Measurements from ENCODE around the gene KRT84. TPM values are rescaled to one million over a fixed set of nuclear protein-coding genes. Genes with fewer than 3 reads are reported as not detected.

Gene KRT84
- total RNA-seq, 1 experiment from 2014 or later, result not detected

DNA sequence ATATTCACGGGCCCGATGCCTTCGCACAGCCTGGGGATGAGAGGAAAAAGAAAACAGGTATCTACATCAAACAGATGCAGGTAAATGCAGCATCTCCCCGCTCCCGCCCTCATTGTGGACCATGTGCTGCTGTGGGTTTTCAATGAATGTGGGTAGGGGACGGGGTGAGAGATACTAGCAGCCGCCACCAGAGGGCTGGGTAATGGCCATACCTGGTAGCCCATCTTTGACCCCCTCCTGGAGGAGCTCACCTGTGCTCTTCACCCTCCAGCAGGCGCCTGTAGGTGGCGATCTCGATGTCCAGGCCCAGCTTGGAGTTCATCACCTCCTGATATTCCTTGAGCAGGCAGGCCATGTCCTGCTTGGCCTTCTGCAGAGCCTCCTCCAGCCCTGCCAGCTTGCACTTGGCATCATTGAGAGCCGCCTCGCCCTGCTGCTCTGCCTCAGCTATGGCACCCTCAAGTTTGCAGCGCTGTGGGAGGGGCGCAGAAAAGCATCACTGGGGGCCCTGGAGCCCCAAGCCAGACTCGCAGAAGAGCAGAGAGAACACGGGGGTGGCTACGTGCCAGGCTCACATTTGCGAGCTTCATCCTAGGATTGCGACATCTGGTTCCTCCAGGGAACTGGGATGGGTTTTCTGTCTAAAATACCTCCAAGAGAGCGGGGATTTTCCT lies 10.4 kb upstream of the KRT84 start:
- Histone ChIP-seq H3F3A (ENCODE audit: insufficient read depth, low read depth) (no peaks in the 10 kb centered on the region; the same call in 1 of the 2 replicates), H3K79me2 (ENCODE audit: low read depth) (no peaks in the 10 kb centered on the region), H4K20me1 (ENCODE audit: insufficient read depth) (no peaks in the 10 kb centered on the region), H3K9me2 (ENCODE audit: insufficient read depth) (no peaks in the 10 kb centered on the region), H3K9me3 (ENCODE audit: insufficient read depth, low read depth) (no peaks in the 10 kb centered on the region), H3K27ac (no peak overlapping the region), H3K27me3 (ENCODE audit: insufficient read depth, low read depth) (no peaks in the 10 kb centered on the region), H3K4me2 (no peak overlapping the region), H3K4me3 (no peak overlapping the region), H2AFZ (no peak overlapping the region), H3K4me1 (replicated peaks; ENCODE audit: insufficient read depth) (peaks cover 9% of the 10 kb centered on the region), H3K36me3 (ENCODE audit: low read depth) (no peaks in the 10 kb centered on the region)
- DNase-seq, result peak; percentile 72 to 76
- intact Hi-C loops (cut with micrococcal nuclease; ENCODE audit: unreplicated experiment), result loop anchor here (2.0 to 5.0 kb wide), 4 partner anchors 46 to 476 kb away; partner anchors contain the start of gene KRT5
- CTCF ChIA-PET, result interaction anchor here (0.7 to 1.4 kb wide), 14 partner anchors 21 to 484 kb away, joined by 3 to 7 read pairs (median 3); partner anchors contain the start of genes KRT5 and KRT75
- no peak for TF ChIP-seq EZH2 (IDR thresholded peaks at IDR 0.05; ENCODE audit: low read depth)
- TF ChIP-seq, protein P1, sequence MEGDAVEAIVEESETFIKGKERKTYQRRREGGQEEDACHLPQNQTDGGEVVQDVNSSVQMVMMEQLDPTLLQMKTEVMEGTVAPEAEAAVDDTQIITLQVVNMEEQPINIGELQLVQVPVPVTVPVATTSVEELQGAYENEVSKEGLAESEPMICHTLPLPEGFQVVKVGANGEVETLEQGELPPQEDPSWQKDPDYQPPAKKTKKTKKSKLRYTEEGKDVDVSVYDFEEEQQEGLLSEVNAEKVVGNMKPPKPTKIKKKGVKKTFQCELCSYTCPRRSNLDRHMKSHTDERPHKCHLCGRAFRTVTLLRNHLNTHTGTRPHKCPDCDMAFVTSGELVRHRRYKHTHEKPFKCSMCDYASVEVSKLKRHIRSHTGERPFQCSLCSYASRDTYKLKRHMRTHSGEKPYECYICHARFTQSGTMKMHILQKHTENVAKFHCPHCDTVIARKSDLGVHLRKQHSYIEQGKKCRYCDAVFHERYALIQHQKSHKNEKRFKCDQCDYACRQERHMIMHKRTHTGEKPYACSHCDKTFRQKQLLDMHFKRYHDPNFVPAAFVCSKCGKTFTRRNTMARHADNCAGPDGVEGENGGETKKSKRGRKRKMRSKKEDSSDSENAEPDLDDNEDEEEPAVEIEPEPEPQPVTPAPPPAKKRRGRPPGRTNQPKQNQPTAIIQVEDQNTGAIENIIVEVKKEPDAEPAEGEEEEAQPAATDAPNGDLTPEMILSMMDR (conservative IDR thresholded peaks at IDR 0.05), result peak; percentile 80
- POLR2A ChIA-PET (ENCODE audit: unreplicated experiment), result interaction anchor here (0.6 to 1.0 kb wide), 3 partner anchors 47 to 100 kb away, joined by 3 to 5 read pairs (median 4); partner anchors contain the start of gene KRT6A
- no TSS peak for BruUV-seq (replicated peaks)

DNA sequence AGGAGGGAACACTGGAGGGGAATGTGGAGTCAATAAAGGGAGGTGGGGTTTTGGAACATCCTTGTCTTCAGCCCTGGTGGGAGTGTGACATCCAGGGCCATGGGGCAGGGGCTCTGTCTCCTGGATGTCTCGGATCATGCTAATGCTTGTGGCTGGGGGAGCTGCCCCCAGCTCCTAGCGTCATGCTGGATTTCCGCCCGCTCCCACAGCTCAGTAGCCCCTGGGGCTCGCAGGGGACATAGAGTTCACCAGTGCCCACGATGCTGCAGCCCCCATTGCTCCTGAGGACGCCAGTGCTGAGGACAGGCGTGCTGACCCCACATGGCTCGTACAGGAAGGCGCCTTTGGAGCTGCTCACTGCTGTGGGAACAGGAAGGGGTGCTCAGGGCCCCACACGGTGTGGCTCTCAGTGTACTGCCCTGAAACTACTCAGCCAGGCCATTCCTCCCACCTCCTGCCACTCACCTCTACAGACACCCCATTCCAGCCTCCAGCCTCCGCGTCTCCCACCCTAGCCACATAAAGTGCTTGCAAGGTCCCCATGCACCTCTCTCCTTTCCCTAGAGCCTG lies 9.5 kb upstream of the KRT84 start:
- no peak overlapping the region for H2AFZ ChIP-seq
- no peaks in the 10 kb centered on the region for H3K27me3 ChIP-seq (ENCODE audit: insufficient read depth, low read depth)
- no peaks in the 10 kb centered on the region; the same call in 1 of the 2 replicates for H3F3A ChIP-seq (ENCODE audit: insufficient read depth, low read depth)
- no peaks in the 10 kb centered on the region for H3K9me3 ChIP-seq (ENCODE audit: insufficient read depth, low read depth)
- intact Hi-C loops (cut with micrococcal nuclease; ENCODE audit: unreplicated experiment), result loop anchor here (5.0 kb wide), 3 partner anchors 47 to 477 kb away; partner anchors contain the start of gene KRT5
- H3K4me2 ChIP-seq, result no peak overlapping the region
- POLR2A ChIA-PET (ENCODE audit: unreplicated experiment), result interaction anchor here (0.6 kb wide), 1 partner anchor 203 kb away, joined by 4 read pairs; no protein-coding TSS in a partner anchor
- no peaks in the 10 kb centered on the region for H3K36me3 ChIP-seq (ENCODE audit: low read depth)
- H3K4me3 ChIP-seq, result no peak overlapping the region
- CTCF ChIA-PET, result interaction anchor here (0.6 to 1.4 kb wide), 6 partner anchors 22 to 494 kb away, joined by 3 to 7 read pairs (median 4); partner anchors contain the start of gene KRT75
- H3K9me2 ChIP-seq (ENCODE audit: insufficient read depth), result no peaks in the 10 kb centered on the region
- TF ChIP-seq EZH2 (IDR thresholded peaks at IDR 0.05; ENCODE audit: low read depth), result no peak
- TF ChIP-seq, protein P1 (conservative IDR thresholded peaks at IDR 0.05), result no peak
- H3K79me2 ChIP-seq (ENCODE audit: low read depth), result no peaks in the 10 kb centered on the region
- no peak for DNase-seq
- no peaks in the 10 kb centered on the region for H4K20me1 ChIP-seq (ENCODE audit: insufficient read depth)
- BruUV-seq (replicated peaks), result no TSS peak
- peaks cover 9% of the 10 kb centered on the region for H3K4me1 ChIP-seq (replicated peaks; ENCODE audit: insufficient read depth)
- H3K27ac ChIP-seq, result no peak overlapping the region

DNA sequence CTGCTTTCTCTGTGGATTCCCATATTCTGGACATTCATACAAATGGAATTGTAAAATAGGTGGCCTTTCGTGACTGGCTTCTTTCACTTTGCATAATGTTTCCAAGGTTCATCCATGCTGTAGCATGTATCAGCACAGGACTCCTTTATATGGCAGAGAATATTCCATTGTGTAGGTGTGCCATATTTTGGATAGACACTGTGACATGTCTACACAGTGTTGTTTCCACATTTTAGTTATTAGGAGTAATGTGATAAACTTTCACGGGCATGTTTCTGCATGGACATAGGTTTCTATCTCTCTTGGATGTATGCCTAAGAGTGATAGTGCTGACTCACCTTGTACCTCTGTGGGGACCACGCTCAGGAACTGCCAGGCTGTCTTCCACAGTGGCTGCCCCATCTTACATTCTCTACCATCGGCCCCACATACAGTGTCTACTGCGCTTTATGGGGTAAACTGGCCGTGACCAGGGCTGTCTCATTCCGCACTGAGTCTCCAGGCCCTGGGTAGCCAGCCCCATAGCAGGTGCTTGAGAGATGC lies 7.1 kb upstream of the KRT84 start:
- Histone ChIP-seq H3F3A (ENCODE audit: insufficient read depth, low read depth) (no peaks in the 10 kb centered on the region; the same call in 1 of the 2 replicates), H3K9me3 (ENCODE audit: insufficient read depth, low read depth) (no peaks in the 10 kb centered on the region), H3K36me3 (ENCODE audit: low read depth) (no peaks in the 10 kb centered on the region), H4K20me1 (ENCODE audit: insufficient read depth) (no peaks in the 10 kb centered on the region), H3K27me3 (ENCODE audit: insufficient read depth, low read depth) (no peaks in the 10 kb centered on the region), H3K4me1 (replicated peaks; ENCODE audit: insufficient read depth) (no peaks in the 10 kb centered on the region), H3K79me2 (ENCODE audit: low read depth) (no peaks in the 10 kb centered on the region), H3K27ac (no peak overlapping the region), H3K9me2 (ENCODE audit: insufficient read depth) (no peaks in the 10 kb centered on the region), H2AFZ (no peak overlapping the region), H3K4me3 (no peak overlapping the region), H3K4me2 (no peak overlapping the region)
- CTCF ChIA-PET, result no interaction called here
- POLR2A ChIA-PET (ENCODE audit: unreplicated experiment), result interaction anchor here (0.6 kb wide), 1 partner anchor 318 kb away, joined by 3 read pairs; no protein-coding TSS in a partner anchor
- TF ChIP-seq, protein P1 (conservative IDR thresholded peaks at IDR 0.05), result no peak
- no peak for TF ChIP-seq EZH2 (IDR thresholded peaks at IDR 0.05; ENCODE audit: low read depth)
- BruUV-seq (replicated peaks), result no TSS peak
- intact Hi-C loops (cut with micrococcal nuclease; ENCODE audit: unreplicated experiment), result no loop called here
- no peak for DNase-seq
